GM12878 (cell line): ENCODE measurements around the gene TGFB2. TPM values are rescaled to one million over a fixed set of nuclear protein-coding genes. Genes with fewer than 3 reads are reported as not detected.

Source experiments
- ATAC-seq: fragments of 200-7000 bp; cut with Tn5 transposase; 3 replicates; pipeline ENCODE4 v1.9.1; 2020; ENCODE audit warnings: mild to moderate bottlenecking, moderate library complexity
- BruUV-seq: library from RNA; stranded (reverse); fragments of 400-500 nt; replicated peaks from 2 replicates; lab custom pipeline; 2021; lab: Mats Ljungman, UMichigan
- CTCF ChIA-PET: fragments of 300-600 bp; sonication (Branson Sonifier 250); formaldehyde crosslinking; extraction: SDS; loops from one replicate; lab custom pipeline; 2021; ENCODE audit warnings: inconsistent platforms; lab: Yijun Ruan, JAX
- POLR2A ChIA-PET: fragments of 350-600 bp; formaldehyde crosslinking; extraction: SDS; loops from one replicate; lab custom pipeline; 2021; ENCODE audit warnings: inconsistent platforms; lab: Charles Lee
- RAD21 ChIA-PET: fragments of 300-600 bp; sonication (Branson Sonifier 250); formaldehyde crosslinking; loops from one replicate; lab custom pipeline; 2023; ENCODE audit warnings: antibody characterized with exemption; ENCODE audit not compliant: unreplicated experiment; lab: Charles Lee
- SMC1A ChIA-PET: fragments of 300-600 bp; sonication (Branson Sonifier 250); formaldehyde crosslinking; loops from one replicate; lab custom pipeline; 2023; ENCODE audit not compliant: unreplicated experiment, uncharacterized antibody; lab: Charles Lee
- DNase-seq: peaks from one replicate; pipeline ENCODE4 v3.0.0-alpha.2; 2011; ENCODE audit warnings: low read depth, low spot score
- FAIRE-seq: peaks from 3 replicates; lab custom pipeline; 2011; peaks lifted over from hg19 to GRCh38; lab: Jason Lieb, UNC
- H2AFZ ChIP-seq: 2 replicates; pipeline ENCODE4 v1.6.0; 2011; ENCODE audit warnings: low read depth, low read length, control low read depth; ENCODE audit not compliant: control insufficient read depth
- H3K27ac ChIP-seq: 2 replicates; pipeline ENCODE4 v1.5.1; 2011; ENCODE audit warnings: control low read depth; ENCODE audit not compliant: control insufficient read depth, insufficient read depth
- H3K27me3 ChIP-seq, 2 experiments: replicated peaks in 1 of 2; 2 replicates each; pipeline versions ENCODE4 v1.6.0 to v1.6.1; 2011; ENCODE audit warnings: low read length in 1 of 2; ENCODE audit not compliant: control insufficient read depth in 2 of 2, insufficient read depth in 2 of 2
- H3K36me3 ChIP-seq, 2 experiments: 2 replicates each; pipeline ENCODE4 v1.5.1; 2011; ENCODE audit warnings: low read length in 1 of 2; ENCODE audit not compliant: control insufficient read depth in 2 of 2, insufficient read depth in 2 of 2
- H3K4me1 ChIP-seq: 2 replicates; pipeline ENCODE4 v1.6.1; 2011; ENCODE audit warnings: mild to moderate bottlenecking, low read length, moderate library complexity, mixed read lengths; ENCODE audit not compliant: control insufficient read depth, insufficient read depth
- H3K4me2 ChIP-seq: 2 replicates; pipeline ENCODE4 v1.6.0; 2011; ENCODE audit warnings: control low read depth; ENCODE audit not compliant: control insufficient read depth, insufficient read depth
- H3K4me3 ChIP-seq: fragments of 200-600 bp; sonication (generic); 2 replicates; pipeline ENCODE4 v1.5.1; 2016
- H3K79me2 ChIP-seq: 2 replicates; pipeline ENCODE4 v1.6.0; 2011; ENCODE audit warnings: low read length; ENCODE audit not compliant: control insufficient read depth, insufficient read depth
- H3K9ac ChIP-seq: 2 replicates; pipeline ENCODE4 v1.8.0; 2011; ENCODE audit warnings: low read length, control low read depth, mixed read lengths; ENCODE audit not compliant: control insufficient read depth, insufficient read depth
- H3K9me3 ChIP-seq: replicated peaks from 3 replicates; pipeline ENCODE4 v1.5.1; 2011; ENCODE audit warnings: mild to moderate bottlenecking, low read length; ENCODE audit not compliant: control insufficient read depth, insufficient read depth
- H4K20me1 ChIP-seq: 2 replicates; pipeline ENCODE4 v1.6.0; 2011; ENCODE audit not compliant: control insufficient read depth, insufficient read depth
- EP300 ChIP-seq, 2 experiments: fragments of 150-350 bp in 1 of 2; IDR thresholded peaks; 2 replicates each; pipeline ENCODE4 v1.6.1; 2011 to 2012; ENCODE audit warnings: low read depth in 2 of 2, low read length in 2 of 2, borderline replicate concordance in 1 of 2, improper control_type of control experiment in 1 of 2, inconsistent platforms in 1 of 2; ENCODE audit not compliant: control insufficient read depth in 1 of 2
- ESRRA ChIP-seq: IDR thresholded peaks from 2 replicates; pipeline ENCODE4 v1.6.1; 2012; ENCODE audit warnings: mild to moderate bottlenecking, low read length, improper control_type of control experiment
- HDAC2 ChIP-seq: fragments of 200-600 bp; sonication (generic); IDR thresholded peaks from 2 replicates; pipeline ENCODE4 v1.6.1; 2017
- MTA2 ChIP-seq: fragments of 450-650 bp; IDR thresholded peaks from 2 replicates; pipeline ENCODE4 v1.6.1; 2016; ENCODE audit warnings: low read depth, mild to moderate bottlenecking, moderate library complexity
- MYB ChIP-seq: fragments of 150-350 bp; IDR thresholded peaks from 2 replicates; pipeline ENCODE4 v1.6.1; 2014; ENCODE audit warnings: mild to moderate bottlenecking, low read depth, low read length, borderline replicate concordance
- NFXL1 ChIP-seq: fragments of 450-650 bp; IDR thresholded peaks from 2 replicates; pipeline ENCODE4 v1.6.1; 2017; ENCODE audit warnings: antibody characterized with exemption, mild to moderate bottlenecking, borderline replicate concordance
- POLR2AphosphoS5 ChIP-seq: IDR thresholded peaks from 2 replicates; pipeline ENCODE4 v1.6.1; 2011; ENCODE audit warnings: mild to moderate bottlenecking, low read length, inconsistent platforms
- SMARCA5 ChIP-seq: fragments of 450-650 bp; IDR thresholded peaks from 2 replicates; pipeline ENCODE4 v1.6.1; 2017; ENCODE audit warnings: mild to moderate bottlenecking
- STAT3 ChIP-seq: IDR thresholded peaks from 2 replicates; pipeline ENCODE4 v1.6.1; 2011; ENCODE audit warnings: low read depth, low read length, improper control_type of control experiment
- SUZ12 ChIP-seq: fragments of 200-600 bp; sonication (generic); IDR thresholded peaks from one replicate; pipeline ENCODE4 v1.6.1; 2018; ENCODE audit warnings: antibody characterized with exemption, mild to moderate bottlenecking; ENCODE audit not compliant: unreplicated experiment
- TARDBP ChIP-seq: IDR thresholded peaks from 2 replicates; pipeline ENCODE4 v1.6.1; 2016; ENCODE audit warnings: borderline replicate concordance
- ZNF274 ChIP-seq: IDR thresholded peaks from one replicate; pipeline ENCODE4 v1.8.0; 2011; ENCODE audit not compliant: insufficient read length, insufficient read depth
- ZSCAN29 ChIP-seq: fragments of 450-650 bp; IDR thresholded peaks from 2 replicates; pipeline ENCODE4 v1.6.1; 2017; ENCODE audit warnings: mild to moderate bottlenecking, moderate library complexity
- WGBS: methylation state at CpG from one replicate; pipeline ENCODE4 v1.1.6; 2016; ENCODE audit warnings: low lambda C conversion rate; ENCODE audit not compliant: insufficient replicate concordance, insufficient coverage; ENCODE audit errors: missing lambda C conversion rate; 5-methylcytosine and 5-hydroxymethylcytosine counted together
- in situ Hi-C: fragments of 300-500 bp; cut with MboI; formaldehyde crosslinking; loops from 9 replicates; pipeline ENCODE4 v1.14.3; 2018; ENCODE audit warnings: mixed read lengths
- intact Hi-C: fragments of 100-400 bp; cut with micrococcal nuclease; formaldehyde crosslinking; loops from one replicate; pipeline ENCODE4 v1.14.2; 2022; ENCODE audit not compliant: unreplicated experiment
- polyA plus RNA-seq, 11 experiments: library from polyadenylated mRNA; depleted of rRNA in 4 of 11; unstranded in 6 of 11; stranded (reverse) in 5 of 11; fragments of >200 nt; fragmentation: Nextera tagmentation in 4 of 11; fragmentation: Illumina TruSeq in 1 of 11; extraction: Ambion mirVana in 4 of 11; extraction: Trizol in 1 of 11; gene quantifications; 1 replicate in 1 of 11; 2 replicates in 10 of 11; pipeline versions ENCODE4 v1.2.1 to v1.2.3, GENCODE V29; 2011 to 2016; ENCODE audit warnings: inconsistent platforms in 2 of 11, missing spikeins in 2 of 11, low read depth in 1 of 11
- total RNA-seq, 4 experiments: library from RNA; depleted of rRNA in 3 of 4; stranded (reverse); fragments of >200 nt in 3 of 4; fragmentation: Illumina TruSeq in 1 of 4; extraction: Trizol in 1 of 4; gene quantifications; 2 replicates each; pipeline versions ENCODE4 v1.2.1 to v1.2.3, GENCODE V29; 2013 to 2021
- TF ChIP-seq, protein P1 (sequence below): fragments of 150-350 bp; IDR thresholded peaks from 2 replicates; pipeline ENCODE4 v1.6.1; 2016; ENCODE audit warnings: low read depth, low read length
- TF ChIP-seq, protein P2 (sequence below): fragments of 450-650 bp; IDR thresholded peaks from 2 replicates; pipeline ENCODE4 v1.6.1; 2016; ENCODE audit warnings: mild to moderate bottlenecking
- TF ChIP-seq, protein P3 (sequence below): IDR thresholded peaks from 2 replicates; pipeline ENCODE4 v1.6.1; 2011; ENCODE audit warnings: mild to moderate bottlenecking, low read depth, low read length, moderate library complexity; ENCODE audit not compliant: insufficient replicate concordance

Gene TGFB2
- total and polyA plus RNA-seq, 10 of the 15 experiments (the other 5 are each of a cell fraction or from before 2014, with no cell fraction given), result 0.03 to 0.11 (median 0.04) TPM; not detected in 6

- intact Hi-C loops, result no loop called here
- no peak overlapping the region for H3K27ac ChIP-seq
- FAIRE-seq, result no peak
- H3K9me3 ChIP-seq, result no peaks in the 10 kb centered on the region
- WGBS, result 54% methylated on average over 8 of the region's 8 CpGs
- no peak overlapping the region for H3K4me3 ChIP-seq
- no peak overlapping the region for H3K9ac ChIP-seq
- in situ Hi-C loops, result no loop called here
- no peaks in the 10 kb centered on the region for H4K20me1 ChIP-seq
- ChIA-PET SMC1A (interaction anchor here (0.5 kb wide), 1 partner anchor 16 kb away, joined by 3 read pairs; no protein-coding TSS in a partner anchor), CTCF (no interaction called here), RAD21 (no interaction called here), POLR2A (no interaction called here)
- H3K4me1 ChIP-seq, result no peaks in the 10 kb centered on the region
- no peaks in the 10 kb centered on the region for H3K36me3 ChIP-seq
- DNase-seq, result no peak
- no peaks in the 10 kb centered on the region for H3K27me3 ChIP-seq
- BruUV-seq, result no TSS peak
- no peak overlapping the region for H2AFZ ChIP-seq
- no peaks in the 10 kb centered on the region for H3K79me2 ChIP-seq
- no peak overlapping the region for H3K4me2 ChIP-seq
- no peak for ATAC-seq
- TF ChIP-seq EP300 (IDR thresholded peaks at IDR 0.05; ENCODE audit: borderline replicate concordance in 1 of 2, control insufficient read depth in 1 of 2, low read depth in 2 of 2, low read length in 2 of 2) (no peak), ZNF274 (no peak), NFXL1 (no peak), STAT3 (no peak), ESRRA (no peak), HDAC2 (no peak), POLR2AphosphoS5 (no peak), SUZ12 (no peak), SMARCA5 (no peak), TARDBP (no peak), MTA2 (no peak), ZSCAN29 (no peak), MYB (no peak)
- TF ChIP-seq, protein P1, sequence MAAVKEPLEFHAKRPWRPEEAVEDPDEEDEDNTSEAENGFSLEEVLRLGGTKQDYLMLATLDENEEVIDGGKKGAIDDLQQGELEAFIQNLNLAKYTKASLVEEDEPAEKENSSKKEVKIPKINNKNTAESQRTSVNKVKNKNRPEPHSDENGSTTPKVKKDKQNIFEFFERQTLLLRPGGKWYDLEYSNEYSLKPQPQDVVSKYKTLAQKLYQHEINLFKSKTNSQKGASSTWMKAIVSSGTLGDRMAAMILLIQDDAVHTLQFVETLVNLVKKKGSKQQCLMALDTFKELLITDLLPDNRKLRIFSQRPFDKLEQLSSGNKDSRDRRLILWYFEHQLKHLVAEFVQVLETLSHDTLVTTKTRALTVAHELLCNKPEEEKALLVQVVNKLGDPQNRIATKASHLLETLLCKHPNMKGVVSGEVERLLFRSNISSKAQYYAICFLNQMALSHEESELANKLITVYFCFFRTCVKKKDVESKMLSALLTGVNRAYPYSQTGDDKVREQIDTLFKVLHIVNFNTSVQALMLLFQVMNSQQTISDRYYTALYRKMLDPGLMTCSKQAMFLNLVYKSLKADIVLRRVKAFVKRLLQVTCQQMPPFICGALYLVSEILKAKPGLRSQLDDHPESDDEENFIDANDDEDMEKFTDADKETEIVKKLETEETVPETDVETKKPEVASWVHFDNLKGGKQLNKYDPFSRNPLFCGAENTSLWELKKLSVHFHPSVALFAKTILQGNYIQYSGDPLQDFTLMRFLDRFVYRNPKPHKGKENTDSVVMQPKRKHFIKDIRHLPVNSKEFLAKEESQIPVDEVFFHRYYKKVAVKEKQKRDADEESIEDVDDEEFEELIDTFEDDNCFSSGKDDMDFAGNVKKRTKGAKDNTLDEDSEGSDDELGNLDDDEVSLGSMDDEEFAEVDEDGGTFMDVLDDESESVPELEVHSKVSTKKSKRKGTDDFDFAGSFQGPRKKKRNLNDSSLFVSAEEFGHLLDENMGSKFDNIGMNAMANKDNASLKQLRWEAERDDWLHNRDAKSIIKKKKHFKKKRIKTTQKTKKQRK, result no peak
- TF ChIP-seq, protein P2, sequence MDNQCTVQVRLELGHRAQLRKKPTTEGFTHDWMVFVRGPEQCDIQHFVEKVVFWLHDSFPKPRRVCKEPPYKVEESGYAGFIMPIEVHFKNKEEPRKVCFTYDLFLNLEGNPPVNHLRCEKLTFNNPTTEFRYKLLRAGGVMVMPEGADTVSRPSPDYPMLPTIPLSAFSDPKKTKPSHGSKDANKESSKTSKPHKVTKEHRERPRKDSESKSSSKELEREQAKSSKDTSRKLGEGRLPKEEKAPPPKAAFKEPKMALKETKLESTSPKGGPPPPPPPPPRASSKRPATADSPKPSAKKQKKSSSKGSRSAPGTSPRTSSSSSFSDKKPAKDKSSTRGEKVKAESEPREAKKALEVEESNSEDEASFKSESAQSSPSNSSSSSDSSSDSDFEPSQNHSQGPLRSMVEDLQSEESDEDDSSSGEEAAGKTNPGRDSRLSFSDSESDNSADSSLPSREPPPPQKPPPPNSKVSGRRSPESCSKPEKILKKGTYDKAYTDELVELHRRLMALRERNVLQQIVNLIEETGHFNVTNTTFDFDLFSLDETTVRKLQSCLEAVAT, result no peak
- TF ChIP-seq, protein P3, sequence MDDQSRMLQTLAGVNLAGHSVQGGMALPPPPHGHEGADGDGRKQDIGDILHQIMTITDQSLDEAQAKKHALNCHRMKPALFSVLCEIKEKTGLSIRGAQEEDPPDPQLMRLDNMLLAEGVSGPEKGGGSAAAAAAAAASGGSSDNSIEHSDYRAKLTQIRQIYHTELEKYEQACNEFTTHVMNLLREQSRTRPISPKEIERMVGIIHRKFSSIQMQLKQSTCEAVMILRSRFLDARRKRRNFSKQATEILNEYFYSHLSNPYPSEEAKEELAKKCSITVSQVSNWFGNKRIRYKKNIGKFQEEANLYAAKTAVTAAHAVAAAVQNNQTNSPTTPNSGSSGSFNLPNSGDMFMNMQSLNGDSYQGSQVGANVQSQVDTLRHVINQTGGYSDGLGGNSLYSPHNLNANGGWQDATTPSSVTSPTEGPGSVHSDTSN, result no peak
Observed at GRCh38 chr1:218467101-218468072, 122.3 kb downstream of the TGFB2 start.
